ACC112 (cell line): ENCODE results near the gene EDEM2.
A peak's percentile ranks its signal among the peaks of the same experiment; 100 is the strongest.
"Not testable (repeated sequence)": the region's sequence is repeated elsewhere in the genome, so short reads cannot be mapped to it uniquely, and the experiment has no call there.

Source experiments
- H2AFZ ChIP-seq: fragments of 200-600 bp; sonication (generic); one replicate; pipeline ENCODE4 v1.6.0; 2017; ENCODE audit warnings: antibody characterized with exemption, low read length; ENCODE audit not compliant: unreplicated experiment
- H3K27ac ChIP-seq: fragments of 200-600 bp; sonication (generic); 2 replicates; pipeline ENCODE4 v1.5.1; 2014; ENCODE audit warnings: low read depth, mild to moderate bottlenecking, antibody characterized with exemption, low read length, moderate library complexity
- H3K27me3 ChIP-seq: fragments of 200-600 bp; sonication (generic); 2 replicates; pipeline ENCODE4 v1.6.1; 2014; ENCODE audit warnings: mild to moderate bottlenecking, antibody characterized with exemption, low read length, moderate library complexity, mixed read lengths; ENCODE audit not compliant: insufficient read depth
- H3K36me3 ChIP-seq: fragments of 200-600 bp; sonication (generic); 2 replicates; pipeline ENCODE4 v1.6.1; 2016; ENCODE audit warnings: mild to moderate bottlenecking, antibody characterized with exemption, low read length, moderate library complexity, mixed read lengths; ENCODE audit not compliant: insufficient read depth
- H3K4me1 ChIP-seq: fragments of 200-600 bp; sonication (generic); one replicate; pipeline ENCODE4 v1.6.1; 2016; ENCODE audit warnings: low read length, mixed read lengths; ENCODE audit not compliant: insufficient read depth, unreplicated experiment, control insufficient read depth
- H3K4me3 ChIP-seq: fragments of 200-600 bp; sonication (generic); 2 replicates; pipeline ENCODE4 v1.5.1; 2014; ENCODE audit warnings: mild to moderate bottlenecking, low read depth, low read length
- H3K79me2 ChIP-seq: fragments of 200-600 bp; sonication (generic); one replicate; pipeline ENCODE4 v1.6.0; 2016; ENCODE audit warnings: low read length; ENCODE audit not compliant: control insufficient read depth, unreplicated experiment, insufficient read depth

EDEM2 gene

DNA sequence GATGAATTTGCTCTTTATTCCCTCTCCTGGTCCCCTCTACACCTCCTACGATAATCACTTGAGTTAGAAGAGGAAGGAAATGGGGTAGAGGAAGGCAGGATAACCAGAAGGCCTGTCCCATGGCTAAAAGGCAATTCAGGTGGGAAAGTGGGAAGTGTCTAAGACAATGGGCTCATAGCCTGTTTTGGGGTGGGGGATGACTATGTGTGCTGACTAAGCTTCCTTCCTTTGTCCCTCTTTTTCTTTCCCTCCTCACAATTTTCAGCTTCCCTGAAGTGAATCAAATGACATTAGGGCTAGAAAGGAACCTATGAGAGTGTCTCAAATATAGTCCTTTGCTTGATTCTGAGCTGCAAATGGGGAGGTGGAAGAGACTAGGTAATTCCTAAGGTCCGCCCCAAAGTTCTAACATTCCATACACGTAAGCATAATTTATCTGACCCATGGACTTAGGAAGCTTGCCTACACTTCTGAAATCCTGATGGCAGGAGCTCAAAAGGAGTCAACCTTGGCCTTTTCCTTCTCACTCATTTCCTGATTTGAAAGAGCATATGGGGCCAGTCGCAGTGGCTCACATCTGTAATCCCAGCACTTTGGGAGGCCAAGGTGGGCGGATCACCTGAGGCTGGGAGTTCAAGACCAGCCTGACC, 24.3 kb downstream of the EDEM2 start:
- H3K36me3 ChIP-seq, result peaks cover 15% of the 10 kb centered on the region

DNA sequence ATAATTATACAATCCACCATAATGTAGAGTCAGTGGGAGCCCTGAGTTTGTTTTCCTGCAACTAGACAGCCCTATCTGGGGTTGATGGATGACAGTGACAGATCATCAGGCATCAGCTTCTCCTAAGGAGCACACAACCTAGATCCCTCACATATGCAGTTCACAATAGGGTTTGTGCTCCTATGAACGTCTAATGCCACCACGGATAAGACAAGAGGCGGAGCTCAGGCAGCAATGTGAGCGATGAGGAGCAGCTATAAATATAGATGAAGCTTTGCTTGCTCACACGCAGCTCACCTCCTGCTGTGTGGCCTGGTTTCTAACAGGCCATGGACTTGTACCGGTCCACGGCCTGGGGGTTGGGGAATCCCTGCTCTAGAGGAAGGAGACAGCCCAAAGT, 25.9 kb downstream of the EDEM2 start:
- Histone ChIP-seq H3K4me1 (peaks cover 24% of the 10 kb centered on the region), H3K36me3 (peaks cover 12% of the 10 kb centered on the region), H2AFZ (no peak overlapping the region), H3K27me3 (no peaks in the 10 kb centered on the region), H3K4me3 (no peak overlapping the region), H3K27ac (no peak overlapping the region), H3K79me2 (no peaks in the 10 kb centered on the region)

More for the DNA sequence above, 24.3 kb downstream of the EDEM2 start:
- Histone ChIP-seq H3K4me1 (peaks cover 8% of the 10 kb centered on the region), H3K27ac (no peak overlapping the region), H3K27me3 (no peaks in the 10 kb centered on the region), H3K4me3 (no peak overlapping the region), H3K79me2 (no peaks in the 10 kb centered on the region), H2AFZ (no peak overlapping the region)

DNA sequence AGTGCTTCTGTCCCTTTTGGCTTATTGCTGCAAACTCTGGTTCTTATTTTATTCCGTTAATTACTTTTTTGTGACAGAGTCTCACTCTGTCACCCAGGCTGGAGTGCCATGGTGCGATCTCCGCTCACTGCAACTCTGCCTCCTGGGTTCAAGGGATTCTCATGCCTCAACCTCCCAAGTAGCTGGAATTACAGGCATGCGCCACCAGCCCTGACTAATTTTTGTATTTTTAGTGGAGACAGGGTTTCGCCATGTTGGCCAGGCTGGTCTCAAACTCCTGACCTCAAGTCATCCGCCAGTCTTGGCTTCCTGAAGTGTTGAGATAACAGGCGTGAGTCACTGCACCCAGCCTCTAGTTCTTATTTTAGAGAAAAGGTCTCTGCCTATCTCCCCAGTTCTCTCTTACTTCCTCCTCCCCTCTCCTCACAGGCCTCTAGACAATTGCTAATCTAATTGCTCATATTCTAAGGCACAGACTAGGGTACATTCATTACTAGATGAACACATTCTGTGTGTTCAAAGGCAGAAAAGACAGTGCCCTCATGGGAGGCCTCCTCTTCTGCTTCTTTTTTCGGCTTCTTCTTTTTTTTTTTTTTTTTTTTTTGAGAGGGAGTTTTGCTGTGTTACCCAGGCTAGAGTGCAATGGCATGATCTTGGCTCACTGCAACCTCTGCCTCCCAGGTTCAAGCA, 27.0 kb downstream of the EDEM2 start:
- Histone ChIP-seq H3K79me2 (no peaks in the 10 kb centered on the region), H3K4me1 (peaks cover 24% of the 10 kb centered on the region), H3K27me3 (no peaks in the 10 kb centered on the region), H3K27ac (peak overlapping the region; percentile 44), H2AFZ (no peak overlapping the region), H3K4me3 (no peak overlapping the region), H3K36me3 (peaks cover 14% of the 10 kb centered on the region)

DNA sequence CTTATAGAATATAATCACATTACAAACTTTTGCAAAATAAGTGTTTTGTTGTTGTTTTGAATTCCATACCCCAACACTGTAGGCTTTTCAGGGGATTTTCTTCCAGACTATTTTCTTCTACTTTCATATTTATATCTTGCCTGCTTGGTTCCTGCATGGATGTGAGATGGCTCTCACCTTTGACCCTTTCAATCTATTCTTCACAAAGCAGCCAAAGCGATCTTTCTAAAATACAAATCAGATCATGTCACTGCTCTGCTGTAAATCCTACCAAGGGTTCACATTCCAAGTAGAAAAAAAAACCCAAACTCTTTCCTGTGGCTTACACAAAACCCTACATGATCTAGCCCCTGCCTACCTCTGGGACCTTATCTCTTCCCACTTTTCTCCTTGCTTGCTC, 29.5 kb downstream of the EDEM2 start:
- H2AFZ ChIP-seq, result no peak overlapping the region
- peak overlapping the region; percentile 67 for H3K27ac ChIP-seq
- H3K36me3 ChIP-seq, result peaks cover 14% of the 10 kb centered on the region
- no peak overlapping the region for H3K4me3 ChIP-seq
- H3K79me2 ChIP-seq, result no peaks in the 10 kb centered on the region
- peaks cover 24% of the 10 kb centered on the region for H3K4me1 ChIP-seq
- H3K27me3 ChIP-seq, result no peaks in the 10 kb centered on the region

DNA sequence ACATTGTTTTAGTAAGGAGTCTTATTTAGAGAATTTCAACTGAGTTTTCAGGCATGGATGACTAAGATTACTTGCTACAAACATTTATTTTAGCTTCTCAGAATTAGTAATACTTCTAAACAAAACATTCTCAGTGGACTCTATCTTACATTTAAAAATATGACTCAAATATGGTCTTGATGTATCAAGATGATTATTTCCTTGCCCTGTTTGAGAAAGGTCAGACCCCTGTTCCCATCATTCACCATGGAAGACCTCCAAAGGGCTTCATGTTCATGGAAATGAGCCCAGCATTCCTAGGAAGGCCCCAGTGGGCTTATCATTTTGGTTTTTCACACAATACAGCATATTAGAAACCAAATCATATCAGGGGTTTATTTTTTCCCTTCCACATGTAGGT, 29.9 kb downstream of the EDEM2 start:
- H3K27ac ChIP-seq, result peak overlapping the region; percentile 67
- H2AFZ ChIP-seq, result no peak overlapping the region
- peaks cover 14% of the 10 kb centered on the region for H3K36me3 ChIP-seq
- H3K4me3 ChIP-seq, result no peak overlapping the region
- no peaks in the 10 kb centered on the region for H3K79me2 ChIP-seq
- H3K4me1 ChIP-seq, result peaks cover 24% of the 10 kb centered on the region
- no peaks in the 10 kb centered on the region for H3K27me3 ChIP-seq

DNA sequence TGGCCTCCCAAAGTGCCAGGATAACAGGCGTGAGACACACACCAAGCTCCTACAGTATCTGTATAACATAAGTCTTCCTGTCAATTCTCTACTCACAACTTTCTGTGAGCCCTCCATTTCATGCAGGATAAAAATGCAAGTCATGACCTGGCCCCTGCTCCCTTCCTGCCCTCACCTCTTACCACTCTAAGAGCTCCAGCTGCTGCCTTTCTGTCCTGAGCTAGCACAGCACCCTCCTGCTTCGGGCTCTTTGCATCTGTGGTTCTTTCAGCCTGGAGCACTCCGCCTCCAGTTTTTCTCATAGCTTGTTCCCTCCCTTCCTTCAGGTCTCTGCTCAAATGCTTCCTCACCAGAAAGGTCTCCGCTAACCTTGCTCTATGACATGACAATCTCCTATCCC, 30.9 kb downstream of the EDEM2 start:
- Histone ChIP-seq H3K27me3 (no peaks in the 10 kb centered on the region), H3K27ac (peak overlapping the region; percentile 67), H3K79me2 (no peaks in the 10 kb centered on the region), H3K4me3 (no peak overlapping the region), H2AFZ (no peak overlapping the region), H3K4me1 (peaks cover 32% of the 10 kb centered on the region), H3K36me3 (peaks cover 14% of the 10 kb centered on the region)

DNA sequence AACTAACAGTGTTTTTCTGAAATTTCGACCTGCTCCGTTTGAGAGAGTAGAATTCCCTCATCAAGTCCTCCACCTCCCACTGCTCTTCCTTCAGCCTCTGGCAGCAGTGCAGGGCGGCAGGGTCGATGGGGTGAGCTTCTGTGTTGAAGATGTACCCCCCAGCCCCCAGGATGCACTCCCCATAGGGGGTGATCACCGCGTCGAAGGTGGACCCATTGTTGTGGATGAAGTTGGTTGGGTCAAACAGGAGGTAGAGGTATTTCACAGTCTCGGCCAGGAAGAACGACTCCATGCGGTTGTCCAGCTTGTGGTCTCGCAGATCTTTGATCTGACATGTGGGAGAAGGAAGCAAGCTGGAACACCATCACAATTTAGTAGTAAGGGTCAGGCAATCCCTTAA, 31.5 kb downstream of the EDEM2 start:
- Histone ChIP-seq H3K27ac (no peak overlapping the region), H3K4me3 (no peak overlapping the region), H3K27me3 (no peaks in the 10 kb centered on the region), H3K4me1 (peaks cover 38% of the 10 kb centered on the region), H3K36me3 (peaks cover 14% of the 10 kb centered on the region), H3K79me2 (no peaks in the 10 kb centered on the region), H2AFZ (no peak overlapping the region)

DNA sequence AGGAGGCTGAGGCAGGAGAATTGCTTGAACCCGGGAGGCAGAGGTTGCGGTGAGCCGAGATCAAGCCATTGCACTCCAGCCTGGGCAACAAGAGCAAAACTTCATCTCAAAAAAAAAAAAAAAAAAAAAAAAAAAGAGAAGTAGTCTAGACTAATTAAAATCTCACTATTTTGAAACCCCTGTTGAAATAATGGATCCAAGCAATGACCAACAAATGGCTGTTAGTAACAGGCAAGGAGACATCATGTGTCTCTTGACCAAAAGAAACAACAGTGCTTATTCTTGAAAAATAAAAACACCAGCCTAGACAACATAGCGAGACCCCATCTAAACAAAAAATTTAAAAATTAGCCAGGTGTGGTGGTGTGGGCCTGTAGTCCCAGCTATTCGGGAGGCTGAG, 34.9 kb downstream of the EDEM2 start:
- H3K4me3 ChIP-seq, H2AFZ ChIP-seq, H3K27ac ChIP-seq, H3K27me3 ChIP-seq, H3K36me3 ChIP-seq, H3K79me2 ChIP-seq: not testable (repeated sequence)
- H3K4me1 ChIP-seq, result peaks cover 24% of the 10 kb centered on the region

DNA sequence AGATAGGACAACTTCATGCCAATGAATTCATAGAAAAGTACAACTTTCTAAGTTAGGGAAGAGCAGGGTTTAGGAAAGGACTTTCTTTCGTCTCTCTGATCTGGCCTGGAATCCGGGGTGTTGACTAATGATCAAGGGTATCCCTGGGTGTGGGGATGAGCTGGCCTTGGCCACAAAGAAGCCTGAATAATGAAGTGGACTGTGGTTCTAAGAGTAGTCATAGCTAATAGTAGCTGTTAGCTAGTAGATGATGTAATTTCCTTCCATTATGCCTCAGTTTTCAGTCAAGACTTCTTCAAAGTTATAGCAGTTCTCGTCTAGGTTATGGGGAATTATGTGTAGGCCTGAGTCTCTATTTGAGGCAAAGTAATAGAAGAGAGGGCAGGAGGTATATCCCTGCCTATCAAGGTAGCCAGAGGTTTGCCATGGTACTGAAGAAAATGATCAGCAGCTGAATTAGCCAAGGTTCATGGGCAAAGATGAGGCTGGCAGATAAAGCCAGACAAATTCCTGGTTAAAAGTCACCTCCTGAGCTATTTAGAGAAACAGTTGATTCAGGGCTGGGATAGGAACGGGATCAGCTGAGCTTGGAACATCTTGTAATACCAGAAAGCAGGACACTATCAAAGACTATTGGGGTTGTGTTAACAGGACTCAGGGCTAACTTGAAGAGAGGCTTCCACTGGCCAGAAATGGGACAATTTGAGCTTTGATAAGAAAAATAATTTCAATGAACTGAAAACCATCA, 35.8 kb downstream of the EDEM2 start:
- Histone ChIP-seq H3K27ac (peak overlapping the region; percentile 82), H3K36me3 (0 out of 2 replicates have a peak, but pooled peaks cover 2% of the 10 kb centered on the region), H3K79me2 (no peaks in the 10 kb centered on the region), H3K27me3 (no peaks in the 10 kb centered on the region), H3K4me3 (no peak overlapping the region), H3K4me1 (peaks cover 24% of the 10 kb centered on the region), H2AFZ (peak overlapping the region; percentile 37)

DNA sequence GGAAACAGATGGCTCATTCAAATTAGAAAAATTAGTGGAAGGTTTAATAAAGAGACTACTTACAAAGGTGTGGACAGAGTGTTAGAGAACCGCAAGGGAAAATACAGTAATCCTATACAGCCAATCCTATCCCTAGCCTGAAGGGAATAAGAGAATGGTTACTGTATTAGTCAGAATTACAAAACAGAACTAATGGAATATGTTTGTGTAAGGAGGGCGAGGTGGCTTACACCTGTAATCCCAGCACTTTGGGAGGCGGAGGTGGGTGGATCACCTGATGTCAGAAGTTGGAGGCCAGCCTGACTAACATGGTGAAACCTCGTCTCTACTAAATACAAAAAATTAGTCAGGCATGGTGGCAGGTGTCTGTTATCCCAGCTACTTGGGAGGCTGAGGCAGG, 38.2 kb downstream of the EDEM2 start:
- Histone ChIP-seq H2AFZ (no peak overlapping the region), H3K4me3 (no peak overlapping the region), H3K4me1 (peaks cover 33% of the 10 kb centered on the region), H3K36me3 (no peaks in the 10 kb centered on the region), H3K79me2 (no peaks in the 10 kb centered on the region), H3K27ac (no peak overlapping the region), H3K27me3 (no peaks in the 10 kb centered on the region)
